SK-N-SH (cell line): ENCODE results near the gene TTLL1.

ENCODE experiments used
- CHD2 ChIP-seq: fragments of 150-350 bp; IDR thresholded peaks from 2 replicates; pipeline ENCODE4 v1.6.1; 2018; ENCODE audit warnings: low read length; ENCODE audit not compliant: partially characterized antibody
- JUND ChIP-seq: IDR thresholded peaks from 2 replicates; pipeline ENCODE4 v1.4.0; 2012
- RFX5 ChIP-seq: IDR thresholded peaks from 2 replicates; pipeline ENCODE4 v1.6.1; 2012; ENCODE audit warnings: mild to moderate bottlenecking, improper control_type of control experiment, low read length
- RXRA ChIP-seq: IDR thresholded peaks from 2 replicates; pipeline ENCODE4 v1.4.0; 2012; ENCODE audit warnings: low read depth, mild to moderate bottlenecking, borderline replicate concordance
- SIN3A ChIP-seq: IDR thresholded peaks from 2 replicates; pipeline ENCODE4 v1.6.1; 2012; ENCODE audit warnings: low read depth, mild to moderate bottlenecking, low read length, moderate library complexity, borderline replicate concordance
- TCF12 ChIP-seq: IDR thresholded peaks from 2 replicates; pipeline ENCODE4 v1.4.0; 2012
- TF ChIP-seq, protein P1 (sequence below): fragments of 150-350 bp; IDR thresholded peaks from 2 replicates; pipeline ENCODE4 v1.6.1; 2017; ENCODE audit warnings: antibody characterized with exemption, low read length, low read depth, borderline replicate concordance
- TF ChIP-seq, protein P2 (sequence below): fragments of 200-600 bp; sonication (generic); IDR thresholded peaks from 2 replicates; pipeline ENCODE4 v1.6.1; 2017; ENCODE audit warnings: antibody characterized with exemption, mild to moderate bottlenecking, moderate library complexity

DNA sequence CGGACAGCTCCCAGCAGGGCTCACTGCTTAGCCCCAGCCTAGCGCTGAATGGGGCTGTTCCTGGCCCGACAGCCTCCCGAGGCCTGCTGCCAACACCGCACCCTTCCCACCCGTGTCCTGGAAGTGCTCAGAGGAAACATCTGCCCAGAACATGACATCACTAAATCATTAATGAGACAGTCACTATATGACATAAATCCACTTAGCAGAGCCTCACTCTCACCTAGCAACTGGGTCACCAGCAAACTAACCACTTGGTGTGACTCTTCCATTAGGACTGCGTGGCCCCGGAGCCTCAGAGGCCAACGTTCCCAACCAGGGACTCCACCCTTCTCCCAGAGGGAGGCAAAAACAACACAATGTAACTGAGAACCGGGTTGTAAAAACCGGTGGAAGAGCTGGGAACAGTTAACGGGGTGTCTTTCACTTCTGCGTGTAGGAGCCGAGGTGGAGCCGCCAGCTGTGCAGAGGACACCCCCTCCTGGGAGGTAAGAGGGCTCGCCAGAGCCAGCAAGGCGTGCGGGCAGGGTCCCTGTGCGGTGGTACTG lies 52.8 kb downstream of the TTLL1 start:
- TF ChIP-seq, protein P1, sequence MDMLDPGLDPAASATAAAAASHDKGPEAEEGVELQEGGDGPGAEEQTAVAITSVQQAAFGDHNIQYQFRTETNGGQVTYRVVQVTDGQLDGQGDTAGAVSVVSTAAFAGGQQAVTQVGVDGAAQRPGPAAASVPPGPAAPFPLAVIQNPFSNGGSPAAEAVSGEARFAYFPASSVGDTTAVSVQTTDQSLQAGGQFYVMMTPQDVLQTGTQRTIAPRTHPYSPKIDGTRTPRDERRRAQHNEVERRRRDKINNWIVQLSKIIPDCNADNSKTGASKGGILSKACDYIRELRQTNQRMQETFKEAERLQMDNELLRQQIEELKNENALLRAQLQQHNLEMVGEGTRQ, result no peak
- TF ChIP-seq SIN3A (no peak), RFX5 (no peak), CHD2 (no peak), TCF12 (no peak), JUND (no peak), RXRA (no peak)
- TF ChIP-seq, protein P2, sequence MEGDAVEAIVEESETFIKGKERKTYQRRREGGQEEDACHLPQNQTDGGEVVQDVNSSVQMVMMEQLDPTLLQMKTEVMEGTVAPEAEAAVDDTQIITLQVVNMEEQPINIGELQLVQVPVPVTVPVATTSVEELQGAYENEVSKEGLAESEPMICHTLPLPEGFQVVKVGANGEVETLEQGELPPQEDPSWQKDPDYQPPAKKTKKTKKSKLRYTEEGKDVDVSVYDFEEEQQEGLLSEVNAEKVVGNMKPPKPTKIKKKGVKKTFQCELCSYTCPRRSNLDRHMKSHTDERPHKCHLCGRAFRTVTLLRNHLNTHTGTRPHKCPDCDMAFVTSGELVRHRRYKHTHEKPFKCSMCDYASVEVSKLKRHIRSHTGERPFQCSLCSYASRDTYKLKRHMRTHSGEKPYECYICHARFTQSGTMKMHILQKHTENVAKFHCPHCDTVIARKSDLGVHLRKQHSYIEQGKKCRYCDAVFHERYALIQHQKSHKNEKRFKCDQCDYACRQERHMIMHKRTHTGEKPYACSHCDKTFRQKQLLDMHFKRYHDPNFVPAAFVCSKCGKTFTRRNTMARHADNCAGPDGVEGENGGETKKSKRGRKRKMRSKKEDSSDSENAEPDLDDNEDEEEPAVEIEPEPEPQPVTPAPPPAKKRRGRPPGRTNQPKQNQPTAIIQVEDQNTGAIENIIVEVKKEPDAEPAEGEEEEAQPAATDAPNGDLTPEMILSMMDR, result no peak
